ENCODE results near the gene RRAS.

Gene RRAS

DNA sequence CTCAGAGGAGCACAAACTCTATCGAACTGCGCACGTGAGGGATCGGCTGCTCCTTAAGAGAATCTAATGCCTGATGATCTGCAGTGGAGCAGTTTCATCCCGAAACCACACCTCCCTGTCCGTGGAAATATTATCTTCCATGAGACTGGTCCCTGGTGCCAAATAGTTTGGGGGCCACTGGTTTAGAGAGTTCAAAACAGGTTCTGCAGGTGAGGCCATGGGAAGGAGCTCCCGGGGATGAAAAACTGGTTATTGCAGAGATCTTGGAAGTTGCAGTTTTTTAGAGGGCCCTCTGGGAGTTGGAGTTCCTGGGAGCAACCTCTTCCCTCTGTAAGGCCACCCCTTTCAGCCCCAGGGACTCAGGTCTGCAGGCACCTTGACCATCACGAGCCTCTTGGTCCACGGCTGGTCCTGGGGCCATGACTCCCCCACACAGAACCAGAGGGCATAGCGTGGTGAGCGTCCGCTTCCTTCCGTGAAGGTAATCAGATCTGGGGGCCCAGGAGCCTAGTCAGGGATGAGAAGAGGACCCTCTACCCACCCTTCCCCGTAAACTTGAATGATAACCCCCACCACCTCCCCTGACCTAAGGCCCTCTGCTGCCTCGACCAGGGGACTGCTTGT lies 20.5 kb upstream of the RRAS start:
- no peak for DNase-seq (ENCODE audit: low read depth, low spot score)
- no peak for TF ChIP-seq CTCF (IDR thresholded peaks at IDR 0.05; ENCODE audit: low read depth, low read length)
- H3K4me3 ChIP-seq (ENCODE audit: low read depth, low read length), result no peak overlapping the region
- in situ Hi-C loops (cut with HindIII; ENCODE audit: low sequenced_read_pairs), result no loop called here

DNA sequence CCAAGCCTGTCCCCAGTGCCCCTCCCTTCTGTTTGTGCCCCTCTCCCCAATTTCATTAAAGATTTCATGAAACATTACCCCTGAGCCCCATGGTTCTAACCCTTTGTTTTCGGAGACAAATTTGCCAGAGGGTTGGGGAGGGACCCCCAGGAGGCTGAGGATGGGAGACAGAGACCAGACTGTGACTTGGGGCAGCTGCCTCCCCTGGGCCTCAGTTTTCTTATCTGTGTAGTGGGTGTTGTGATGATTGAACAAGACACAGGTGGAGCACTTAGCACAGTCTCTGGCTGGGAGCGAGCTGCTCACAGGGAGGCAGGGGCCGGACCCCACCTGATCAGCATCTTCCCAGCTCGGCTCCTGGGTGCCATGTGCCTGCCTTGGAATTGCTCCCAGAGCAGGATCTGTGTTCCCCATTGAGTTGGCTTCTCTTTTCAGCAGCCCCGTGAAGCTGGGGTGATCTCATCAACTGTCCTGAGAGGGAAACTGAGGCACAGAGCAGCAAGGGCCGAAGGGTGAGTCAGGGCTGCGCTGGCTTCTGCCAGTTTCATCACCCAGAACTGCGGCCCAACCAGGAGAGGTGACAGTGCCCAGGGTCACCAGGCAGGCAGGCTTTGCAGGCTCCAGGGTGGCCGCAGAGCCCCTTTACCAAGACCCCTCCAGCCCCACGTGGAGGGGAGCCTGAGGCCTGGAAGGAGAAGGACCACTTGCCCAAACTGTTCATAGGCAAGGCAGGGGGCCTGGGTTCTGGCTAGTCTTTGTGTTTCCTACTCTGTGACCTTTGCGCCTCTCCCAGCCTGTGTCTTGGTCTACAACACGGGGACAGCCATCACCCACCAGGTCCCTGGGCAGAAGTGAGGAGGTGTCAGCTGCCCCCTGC lies 18.9 kb upstream of the RRAS start:
- no peak for TF ChIP-seq CTCF (IDR thresholded peaks at IDR 0.05; ENCODE audit: low read depth, low read length)
- in situ Hi-C loops (cut with HindIII; ENCODE audit: low sequenced_read_pairs), result no loop called here
- no peak overlapping the region for H3K4me3 ChIP-seq (ENCODE audit: low read depth, low read length)
- no peak for DNase-seq (ENCODE audit: low read depth, low spot score)

DNA sequence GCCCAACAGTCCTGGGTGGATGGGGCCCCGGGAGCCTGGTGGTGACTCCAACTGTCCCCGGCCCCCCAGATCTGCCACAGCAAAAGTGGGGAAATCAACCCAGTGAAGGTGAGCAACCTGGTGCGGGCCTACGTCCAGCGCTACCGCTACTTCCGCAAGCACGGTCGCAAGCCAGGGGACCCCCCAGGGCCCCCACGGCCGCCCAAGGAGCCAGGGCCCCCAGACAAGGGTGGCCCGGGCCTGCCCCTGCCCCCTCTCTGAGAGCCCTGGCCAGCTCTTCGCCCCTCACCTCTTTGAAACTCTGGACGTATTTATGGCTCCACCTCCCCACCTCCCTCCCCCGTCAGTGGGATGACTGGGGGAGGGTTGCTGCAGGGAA lies 18.2 kb upstream of the RRAS start:
- in situ Hi-C loops (cut with HindIII; ENCODE audit: low sequenced_read_pairs), result no loop called here

GRCh38 chr19:49657493-49658138 lies 17.7 kb upstream of the RRAS start:
- no peak for TF ChIP-seq CTCF (IDR thresholded peaks at IDR 0.05; ENCODE audit: low read depth, low read length)
- in situ Hi-C loops (cut with HindIII; ENCODE audit: low sequenced_read_pairs), result no loop called here
- no peak overlapping the region for H3K4me3 ChIP-seq (ENCODE audit: low read depth, low read length)
- DNase-seq (ENCODE audit: low read depth, low spot score), result no peak

More for the DNA sequence above, 18.2 kb upstream of the RRAS start:
- no peak for TF ChIP-seq CTCF (IDR thresholded peaks at IDR 0.05; ENCODE audit: low read depth, low read length)
- H3K4me3 ChIP-seq (ENCODE audit: low read depth, low read length), result no peak overlapping the region
- no peak for DNase-seq (ENCODE audit: low read depth, low spot score)

- TF ChIP-seq CTCF (IDR thresholded peaks at IDR 0.05; ENCODE audit: low read depth, low read length), result no peak
- in situ Hi-C loops (cut with HindIII; ENCODE audit: low sequenced_read_pairs), result no loop called here
- no peak overlapping the region for H3K4me3 ChIP-seq (ENCODE audit: low read depth, low read length)
- no peak for DNase-seq (ENCODE audit: low read depth, low spot score)
These were observed 16.6 kb upstream of the RRAS start for GRCh38 chr19:49656456-49657109.

All from astrocyte of the spinal cord (primary cell).